Left hindlimb (tissue), 1 donor: Measurements from ENCODE around the gene GABRG3.
"Not testable (repeated sequence)": the region's sequence is repeated elsewhere in the genome, so short reads cannot be mapped to it uniquely, and the experiment has no call there.

Source experiments
- DNase-seq: peaks from one replicate; pipeline ENCODE4 v3.0.0-alpha.2; 2018

The GABRG3 gene

GRCh38 chr15:27119695-27120266, 148.8 kb downstream of the GABRG3 start:
- no peak for DNase-seq

- DNase-seq = no peak
Observed at GRCh38 chr15:27121672-27122071, 150.7 kb downstream of the GABRG3 start.

GRCh38 chr15:27123291-27123690, 152.3 kb downstream of the GABRG3 start:
- DNase-seq = no peak

GRCh38 chr15:27123808-27124207, 152.8 kb downstream of the GABRG3 start:
- DNase-seq = no peak

- no peak for DNase-seq
Observed at GRCh38 chr15:27124287-27124871, 153.4 kb downstream of the GABRG3 start.

GRCh38 chr15:27125185-27125584, 154.2 kb downstream of the GABRG3 start:
- no peak for DNase-seq

GRCh38 chr15:27126449-27126848, 155.5 kb downstream of the GABRG3 start:
- DNase-seq = no peak

GRCh38 chr15:27127815-27128570, 157.0 kb downstream of the GABRG3 start:
- DNase-seq = no peak

GRCh38 chr15:27133249-27133648, 162.3 kb downstream of the GABRG3 start:
- DNase-seq = no peak

- DNase-seq = no peak
Observed at GRCh38 chr15:27134481-27134880, 163.5 kb downstream of the GABRG3 start.

GRCh38 chr15:27135151-27135550, 164.2 kb downstream of the GABRG3 start:
- DNase-seq = no peak

GRCh38 chr15:27137127-27137526, 166.1 kb downstream of the GABRG3 start:
- no peak for DNase-seq

- DNase-seq = no peak
Observed at GRCh38 chr15:27165590-27165989, 194.6 kb downstream of the GABRG3 start.

- no peak for DNase-seq
Observed at GRCh38 chr15:27166917-27167316, 195.9 kb downstream of the GABRG3 start.

GRCh38 chr15:27167738-27168137, 196.8 kb downstream of the GABRG3 start:
- DNase-seq = no peak

- DNase-seq = no peak
Observed at GRCh38 chr15:27170851-27171250, 199.9 kb downstream of the GABRG3 start.

GRCh38 chr15:27172821-27173220, 201.8 kb downstream of the GABRG3 start:
- no peak for DNase-seq

- no peak for DNase-seq
Observed at GRCh38 chr15:27175472-27176153, 204.6 kb downstream of the GABRG3 start.

- DNase-seq = no peak
Observed at GRCh38 chr15:27176785-27177406, 205.9 kb downstream of the GABRG3 start.

GRCh38 chr15:27179789-27180188, 208.8 kb downstream of the GABRG3 start:
- no peak for DNase-seq

- no peak for DNase-seq
Observed at GRCh38 chr15:27182561-27183110, 211.7 kb downstream of the GABRG3 start.

- no peak for DNase-seq
Observed at GRCh38 chr15:27183201-27183600, 212.2 kb downstream of the GABRG3 start.

- DNase-seq = not testable (repeated sequence)
Observed at GRCh38 chr15:27191515-27191914, 220.5 kb downstream of the GABRG3 start.
